SU-DHL-6 (cell line): ENCODE data around the gene CACNA1C.

Source experiments
- H2AFZ ChIP-seq: fragments of 200-600 bp; sonication (generic); 2 replicates; pipeline ENCODE4 v1.6.1; 2014; ENCODE audit warnings: low read depth, mild to moderate bottlenecking, moderate library complexity, mixed read lengths, antibody characterized with exemption, low read length; ENCODE audit not compliant: severe bottlenecking
- H3F3A ChIP-seq: fragments of 200-600 bp; shearing (Covaris generic); 2 replicates; pipeline ENCODE4 v1.6.0; 2016; ENCODE audit warnings: antibody characterized with exemption, mild to moderate bottlenecking; ENCODE audit not compliant: insufficient read depth
- H3K27ac ChIP-seq: fragments of 200-600 bp; sonication (generic); 2 replicates; pipeline ENCODE4 v1.5.1; 2016; ENCODE audit warnings: low read depth, mild to moderate bottlenecking, low read length, moderate library complexity, mixed read lengths
- H3K27me3 ChIP-seq: fragments of 200-600 bp; sonication (generic), shearing (Covaris generic); 2 replicates; pipeline ENCODE4 v1.6.0; 2014; ENCODE audit warnings: mild to moderate bottlenecking, low read length
- H3K36me3 ChIP-seq: fragments of 200-600 bp; sonication (generic); 2 replicates; pipeline ENCODE4 v1.6.1; 2014; ENCODE audit warnings: mild to moderate bottlenecking, low read length, mixed read lengths
- H3K4me2 ChIP-seq: fragments of 300-600, 200-600 bp; shearing (Covaris generic), sonication (generic); 2 replicates; pipeline ENCODE4 v1.6.0; 2014; ENCODE audit warnings: low read length, low read depth, mild to moderate bottlenecking; ENCODE audit not compliant: poor library complexity, severe bottlenecking
- H3K4me3 ChIP-seq: fragments of 200-600 bp; sonication (generic); 2 replicates; pipeline ENCODE4 v1.5.1; 2014; ENCODE audit warnings: antibody characterized with exemption, low read length, mild to moderate bottlenecking, mixed read lengths; ENCODE audit not compliant: insufficient read depth, poor library complexity, severe bottlenecking
- H3K79me2 ChIP-seq: fragments of 200-600 bp; sonication (generic); 2 replicates; pipeline ENCODE4 v1.6.1; 2014; ENCODE audit warnings: mild to moderate bottlenecking, low read length, moderate library complexity; ENCODE audit not compliant: insufficient read depth
- H3K9ac ChIP-seq: fragments of 200-600 bp; sonication (generic); 2 replicates; pipeline ENCODE4 v1.7.0; 2014; ENCODE audit warnings: mild to moderate bottlenecking, low read length
- H3K9me2 ChIP-seq: fragments of 200-600 bp; sonication (generic); replicated peaks from 2 replicates; pipeline ENCODE4 v1.6.1; 2014; ENCODE audit warnings: low read length; ENCODE audit not compliant: insufficient read depth
- H3K9me3 ChIP-seq: fragments of 200-600 bp; sonication (generic); 2 replicates; pipeline ENCODE4 v1.6.1; 2014; ENCODE audit warnings: low read length, mixed read lengths; ENCODE audit not compliant: insufficient read depth
- H4K20me1 ChIP-seq: fragments of 200-600 bp; sonication (generic); 2 replicates; pipeline ENCODE4 v1.6.1; 2014; ENCODE audit warnings: low read depth, mild to moderate bottlenecking, antibody characterized with exemption, low read length, moderate library complexity, mixed read lengths
- EZH2phosphoT487 ChIP-seq: fragments of 200-600 bp; sonication (generic), shearing (Covaris generic); conservative IDR thresholded peaks from 2 replicates; pipeline ENCODE4 v1.6.1; 2018; ENCODE audit warnings: mild to moderate bottlenecking, antibody characterized with exemption, low read length, moderate library complexity, mixed read lengths
- TF ChIP-seq, protein P1 (sequence below): fragments of 200-600 bp; sonication (generic); IDR thresholded peaks from one replicate; pipeline ENCODE4 v1.5.1; 2017; ENCODE audit warnings: antibody characterized with exemption, mild to moderate bottlenecking, low read length, moderate library complexity; ENCODE audit not compliant: insufficient read depth, poor library complexity, severe bottlenecking

Gene CACNA1C

GRCh38 chr12:2561367-2561766, 508.6 kb downstream of the CACNA1C start:
- no peaks in the 10 kb centered on the region for H3K27me3 ChIP-seq
- no peak overlapping the region for H3K9ac ChIP-seq
- H2AFZ ChIP-seq: no peak overlapping the region
- no peak overlapping the region for H3K4me3 ChIP-seq
- TF ChIP-seq, protein P1, sequence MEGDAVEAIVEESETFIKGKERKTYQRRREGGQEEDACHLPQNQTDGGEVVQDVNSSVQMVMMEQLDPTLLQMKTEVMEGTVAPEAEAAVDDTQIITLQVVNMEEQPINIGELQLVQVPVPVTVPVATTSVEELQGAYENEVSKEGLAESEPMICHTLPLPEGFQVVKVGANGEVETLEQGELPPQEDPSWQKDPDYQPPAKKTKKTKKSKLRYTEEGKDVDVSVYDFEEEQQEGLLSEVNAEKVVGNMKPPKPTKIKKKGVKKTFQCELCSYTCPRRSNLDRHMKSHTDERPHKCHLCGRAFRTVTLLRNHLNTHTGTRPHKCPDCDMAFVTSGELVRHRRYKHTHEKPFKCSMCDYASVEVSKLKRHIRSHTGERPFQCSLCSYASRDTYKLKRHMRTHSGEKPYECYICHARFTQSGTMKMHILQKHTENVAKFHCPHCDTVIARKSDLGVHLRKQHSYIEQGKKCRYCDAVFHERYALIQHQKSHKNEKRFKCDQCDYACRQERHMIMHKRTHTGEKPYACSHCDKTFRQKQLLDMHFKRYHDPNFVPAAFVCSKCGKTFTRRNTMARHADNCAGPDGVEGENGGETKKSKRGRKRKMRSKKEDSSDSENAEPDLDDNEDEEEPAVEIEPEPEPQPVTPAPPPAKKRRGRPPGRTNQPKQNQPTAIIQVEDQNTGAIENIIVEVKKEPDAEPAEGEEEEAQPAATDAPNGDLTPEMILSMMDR: no peak
- TF ChIP-seq EZH2phosphoT487: no peak
- H3K4me2 ChIP-seq: no peak overlapping the region
- H3K9me2 ChIP-seq: no peaks in the 10 kb centered on the region
- H3K79me2 ChIP-seq: no peaks in the 10 kb centered on the region
- H3K9me3 ChIP-seq: no peaks in the 10 kb centered on the region
- H3F3A ChIP-seq: no peaks in the 10 kb centered on the region
- no peak overlapping the region for H3K27ac ChIP-seq
- no peaks in the 10 kb centered on the region for H3K36me3 ChIP-seq
- no peaks in the 10 kb centered on the region for H4K20me1 ChIP-seq

GRCh38 chr12:2562400-2562799, 509.6 kb downstream of the CACNA1C start:
- no peaks in the 10 kb centered on the region for H3K36me3 ChIP-seq
- no peak overlapping the region for H3K4me2 ChIP-seq
- H3K4me3 ChIP-seq: no peak overlapping the region
- no peaks in the 10 kb centered on the region for H4K20me1 ChIP-seq
- no peaks in the 10 kb centered on the region for H3F3A ChIP-seq
- no peak for TF ChIP-seq EZH2phosphoT487
- TF ChIP-seq, protein P1: no peak
- no peak overlapping the region for H2AFZ ChIP-seq
- H3K9me3 ChIP-seq: no peaks in the 10 kb centered on the region
- no peaks in the 10 kb centered on the region for H3K79me2 ChIP-seq
- no peaks in the 10 kb centered on the region for H3K27me3 ChIP-seq
- no peak overlapping the region for H3K27ac ChIP-seq
- H3K9ac ChIP-seq: no peak overlapping the region
- no peaks in the 10 kb centered on the region for H3K9me2 ChIP-seq

DNA sequence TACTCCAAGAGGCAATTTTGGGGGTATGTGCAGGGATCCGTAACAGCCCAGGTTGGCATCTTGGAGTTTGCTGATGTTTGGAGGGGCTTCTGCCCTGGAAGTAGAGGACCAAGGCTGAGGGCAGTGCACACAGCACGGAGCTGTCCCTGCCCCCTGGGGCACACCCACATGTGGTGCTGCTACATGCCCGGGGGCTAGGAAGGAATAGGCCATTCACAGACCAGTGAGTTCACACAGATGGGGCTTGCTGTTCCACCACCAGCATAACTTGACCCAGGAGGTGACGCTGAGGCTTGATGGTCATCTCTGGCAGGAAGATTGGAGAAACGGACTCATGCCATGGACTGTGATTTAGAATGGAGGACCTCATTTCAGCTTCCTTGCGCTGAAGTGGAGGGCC, 510.9 kb downstream of the CACNA1C start:
- no peaks in the 10 kb centered on the region for H3K27me3 ChIP-seq
- no peak overlapping the region for H2AFZ ChIP-seq
- TF ChIP-seq EZH2phosphoT487: no peak
- TF ChIP-seq, protein P1: no peak
- no peaks in the 10 kb centered on the region for H3K9me3 ChIP-seq
- H3K4me3 ChIP-seq: no peak overlapping the region
- H4K20me1 ChIP-seq: no peaks in the 10 kb centered on the region
- no peak overlapping the region for H3K4me2 ChIP-seq
- H3F3A ChIP-seq: no peaks in the 10 kb centered on the region
- no peaks in the 10 kb centered on the region for H3K36me3 ChIP-seq
- no peaks in the 10 kb centered on the region for H3K79me2 ChIP-seq
- no peaks in the 10 kb centered on the region for H3K9me2 ChIP-seq
- H3K27ac ChIP-seq: no peak overlapping the region
- no peak overlapping the region for H3K9ac ChIP-seq
